IMR-90 (cell line): ENCODE results near the gene OR52N5. TPM values are rescaled to one million over a fixed set of nuclear protein-coding genes. Genes with fewer than 3 reads are reported as not detected.

ENCODE experiments used
- ATAC-seq: fragments of 200-7000 bp; cut with Tn5 transposase; 2 replicates; pipeline ENCODE4 v1.9.1; 2020; ENCODE audit warnings: low read depth, mild to moderate bottlenecking, moderate library complexity
- BruUV-seq: library from RNA; stranded (reverse); fragments of 400-500 nt; replicated peaks from 2 replicates; lab custom pipeline; 2021; lab: Mats Ljungman, UMichigan
- CTCF ChIA-PET: fragments of 300-600 bp; formaldehyde crosslinking; extraction: SDS; loops from one replicate; lab custom pipeline; 2021; ENCODE audit warnings: antibody characterized with exemption; lab: Yijun Ruan, JAX
- POLR2A ChIA-PET: fragments of 300-600 bp; sonication (Branson Sonifier 250); formaldehyde crosslinking; loops from one replicate; lab custom pipeline; 2022; ENCODE audit warnings: antibody characterized with exemption; ENCODE audit not compliant: unreplicated experiment; lab: Charles Lee
- DNase-seq: peaks from one replicate; pipeline ENCODE4 v3.0.0; 2013
- H2AFZ ChIP-seq: replicated peaks from 2 replicates; pipeline ENCODE3; 2013; ENCODE audit warnings: low read length, mild to moderate bottlenecking; ENCODE audit not compliant: poor library complexity
- H2AK5ac ChIP-seq: 2 replicates; pipeline ENCODE4 v1.6.1; 2013; ENCODE audit warnings: low read depth, low read length, inconsistent platforms
- H2AK9ac ChIP-seq: replicated peaks from 2 replicates; pipeline ENCODE3; 2013; ENCODE audit warnings: mild to moderate bottlenecking, low read depth, low read length, moderate library complexity; ENCODE audit not compliant: poor library complexity
- H2BK120ac ChIP-seq: 2 replicates; pipeline ENCODE4 v1.6.1; 2013; ENCODE audit warnings: low read depth, low read length, inconsistent platforms
- H2BK15ac ChIP-seq: 3 replicates; pipeline ENCODE4 v1.6.1; 2013; ENCODE audit warnings: low read depth, low read length, inconsistent platforms
- H2BK20ac ChIP-seq: 2 replicates; pipeline ENCODE4 v1.6.1; 2013; ENCODE audit warnings: low read depth, mild to moderate bottlenecking, inconsistent platforms, low read length, moderate library complexity
- H2BK5ac ChIP-seq: 2 replicates; pipeline ENCODE4 v1.6.1; 2013; ENCODE audit warnings: mild to moderate bottlenecking, low read depth, low read length, inconsistent platforms; ENCODE audit not compliant: poor library complexity, severe bottlenecking
- H3K14ac ChIP-seq: replicated peaks from 2 replicates; pipeline ENCODE4 v1.6.1; 2013; ENCODE audit warnings: low read depth, low read length, inconsistent platforms
- H3K18ac ChIP-seq: 2 replicates; pipeline ENCODE4 v1.6.1; 2013; ENCODE audit warnings: low read depth, low read length, control low read depth
- H3K23ac ChIP-seq: 2 replicates; pipeline ENCODE4 v1.6.1; 2013; ENCODE audit warnings: low read depth, low read length, inconsistent platforms
- H3K27ac ChIP-seq: 2 replicates; pipeline ENCODE4 v1.5.1; 2013; ENCODE audit warnings: mild to moderate bottlenecking, control low read depth, low read length; ENCODE audit not compliant: insufficient read depth
- H3K27me3 ChIP-seq: 2 replicates; pipeline ENCODE4 v1.6.1; 2013; ENCODE audit warnings: low read length; ENCODE audit not compliant: control insufficient read depth, insufficient read depth
- H3K36me3 ChIP-seq: 2 replicates; pipeline ENCODE4 v1.6.1; 2013; ENCODE audit warnings: low read length, mixed read lengths; ENCODE audit not compliant: control insufficient read depth, insufficient read depth
- H3K4ac ChIP-seq: 2 replicates; pipeline ENCODE4 v1.6.1; 2013; ENCODE audit warnings: low read depth, low read length, inconsistent platforms
- H3K4me1 ChIP-seq: 2 replicates; pipeline ENCODE4 v1.6.1; 2013; ENCODE audit warnings: low read length, mixed read lengths; ENCODE audit not compliant: control insufficient read depth, insufficient read depth
- H3K4me2 ChIP-seq: 2 replicates; pipeline ENCODE4 v1.6.1; 2013; ENCODE audit warnings: low read depth, mild to moderate bottlenecking, control low read depth, low read length, moderate library complexity
- H3K4me3 ChIP-seq: 2 replicates; pipeline ENCODE4 v1.5.1; 2013; ENCODE audit warnings: low read depth, mild to moderate bottlenecking, control low read depth, low read length, moderate library complexity; ENCODE audit not compliant: insufficient read depth
- H3K56ac ChIP-seq: 2 replicates; pipeline ENCODE4 v1.6.1; 2013; ENCODE audit warnings: low read length, inconsistent platforms; ENCODE audit not compliant: insufficient read depth; ENCODE audit errors: extremely low read depth
- H3K79me1 ChIP-seq, 2 experiments: 2 replicates each; pipeline ENCODE4 v1.6.1; 2013; ENCODE audit warnings: low read length in 2 of 2, inconsistent platforms in 1 of 2, low read depth in 1 of 2
- H3K9ac ChIP-seq: 2 replicates; pipeline ENCODE4 v1.6.1; 2013; ENCODE audit warnings: low read depth, low read length, control low read depth
- H3K9me1 ChIP-seq: 2 replicates; pipeline ENCODE4 v1.6.1; 2013; ENCODE audit warnings: low read length, inconsistent platforms; ENCODE audit not compliant: insufficient read depth
- H3K9me3 ChIP-seq: 2 replicates; pipeline ENCODE4 v1.6.1; 2013; ENCODE audit warnings: low read length; ENCODE audit not compliant: control insufficient read depth, insufficient read depth
- H4K20me1 ChIP-seq: 2 replicates; pipeline ENCODE4 v1.6.1; 2013; ENCODE audit warnings: low read length, inconsistent platforms; ENCODE audit not compliant: insufficient read depth
- H4K5ac ChIP-seq: 2 replicates; pipeline ENCODE4 v1.6.1; 2013; ENCODE audit warnings: mild to moderate bottlenecking, low read depth, low read length, control low read depth
- H4K8ac ChIP-seq, 2 experiments: 2 replicates each; pipeline ENCODE4 v1.6.1; 2013; ENCODE audit warnings: low read depth in 2 of 2, low read length in 2 of 2, control low read depth in 1 of 2, inconsistent platforms in 1 of 2
- H4K91ac ChIP-seq: 2 replicates; pipeline ENCODE4 v1.6.1; 2013; ENCODE audit warnings: low read depth, low read length, inconsistent platforms; ENCODE audit not compliant: insufficient read depth
- BHLHE40 ChIP-seq: fragments of 150-350 bp; IDR thresholded peaks from 2 replicates; pipeline ENCODE4 v1.6.1; 2016; ENCODE audit warnings: mild to moderate bottlenecking, low read depth, low read length
- MAFK ChIP-seq: IDR thresholded peaks from 2 replicates; pipeline ENCODE4 v1.6.1; 2012; ENCODE audit warnings: low read depth, low read length, improper control_type of control experiment
- MAZ ChIP-seq: IDR thresholded peaks from 2 replicates; pipeline ENCODE4 v1.6.1; 2012; ENCODE audit warnings: low read depth, mild to moderate bottlenecking, low read length, improper control_type of control experiment, moderate library complexity, borderline replicate concordance
- POLR2A ChIP-seq: IDR thresholded peaks from 2 replicates; pipeline ENCODE4 v1.6.1; 2012; ENCODE audit warnings: mild to moderate bottlenecking, low read depth, low read length
- RAD21 ChIP-seq: IDR thresholded peaks from 2 replicates; pipeline ENCODE4 v1.6.1; 2012; ENCODE audit warnings: low read length, improper control_type of control experiment
- RFX5 ChIP-seq: IDR thresholded peaks from 2 replicates; pipeline ENCODE4 v1.8.0; 2012; ENCODE audit warnings: low read depth, mild to moderate bottlenecking, low read length, moderate library complexity
- SMC3 ChIP-seq: fragments of 150-350 bp; IDR thresholded peaks from 2 replicates; pipeline ENCODE4 v1.6.1; 2016; ENCODE audit warnings: low read depth, mild to moderate bottlenecking, antibody characterized with exemption, low read length, moderate library complexity
- WGBS, 2 experiments: methylation state at CpG; one replicate each; pipeline versions ENCODE4 v1.1.5 to v1.1.7; 2013; ENCODE audit warnings: missing lambda C conversion rate in 2 of 2; ENCODE audit not compliant: insufficient read length in 1 of 2; ENCODE audit errors: extremely low coverage in 2 of 2; 5-methylcytosine and 5-hydroxymethylcytosine counted together
- dilution Hi-C: fragments of 300-500 bp; cut with HindIII; formaldehyde crosslinking; loops from one replicate; pipeline ENCODE4 v1.14.3; 2018; ENCODE audit warnings: low sequenced_read_pairs; ENCODE audit not compliant: unreplicated experiment
- in situ Hi-C: fragments of 300-500 bp; cut with MboI; formaldehyde crosslinking; loops from 3 replicates; pipeline ENCODE4 v1.14.3; 2019; ENCODE audit warnings: low sequenced_read_pairs, inconsistent platforms, mixed read lengths
- intact Hi-C: fragments of 100-400 bp; cut with micrococcal nuclease; formaldehyde crosslinking; loops from 2 replicates; pipeline ENCODE4 v1.10.0; 2022
- polyA plus RNA-seq, 3 experiments: library from polyadenylated mRNA; depleted of rRNA; stranded (reverse); fragments of >200 nt; gene quantifications; 2 replicates each; pipeline ENCODE4 v1.2.3, GENCODE V29; 2012; ENCODE audit warnings: low replicate concordance in 1 of 3
- total RNA-seq: library from RNA; depleted of rRNA; stranded (reverse); fragments of >200 nt; gene quantifications from 2 replicates; pipeline ENCODE4 v1.2.3, GENCODE V29; 2012
- TF ChIP-seq, protein P1 (sequence below): conservative IDR thresholded peaks from 2 replicates; pipeline ENCODE4 v1.5.1; 2012; ENCODE audit warnings: mild to moderate bottlenecking, low read depth, low read length, improper control_type of control experiment
- TF ChIP-seq, protein P2 (sequence below): fragments of 150-350 bp; IDR thresholded peaks from 2 replicates; pipeline ENCODE4 v1.6.1; 2016; ENCODE audit warnings: low read depth, mild to moderate bottlenecking, low read length, moderate library complexity, borderline replicate concordance

The OR52N5 gene
- total and polyA plus RNA-seq, 2 of the 4 experiments (the other 2 are of a cell fraction), result not detected

DNA sequence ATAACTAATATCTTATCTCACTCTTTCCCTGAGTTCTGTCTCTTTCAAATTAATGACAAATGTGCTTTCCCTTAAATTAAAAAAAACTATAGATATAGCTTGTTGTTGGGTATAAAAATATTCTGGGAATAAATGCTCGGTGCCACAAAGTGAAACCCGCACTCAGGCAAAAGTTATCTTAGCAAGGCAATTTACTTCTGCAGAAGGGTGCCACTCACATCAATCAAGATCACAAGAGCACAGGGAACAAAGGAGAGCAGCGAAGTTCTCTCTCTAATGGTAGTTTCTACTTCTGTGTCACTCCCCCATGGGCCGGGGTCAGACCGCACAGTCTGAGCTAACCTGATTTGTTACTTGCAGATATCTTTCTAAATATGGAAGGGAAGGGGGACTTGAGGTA lies 20.8 kb upstream of the OR52N5 start:
- TF ChIP-seq RAD21 (no peak), BHLHE40 (no peak), POLR2A (no peak), MAZ (no peak), SMC3 (no peak), MAFK (no peak), RFX5 (no peak)
- TF ChIP-seq, protein P1, sequence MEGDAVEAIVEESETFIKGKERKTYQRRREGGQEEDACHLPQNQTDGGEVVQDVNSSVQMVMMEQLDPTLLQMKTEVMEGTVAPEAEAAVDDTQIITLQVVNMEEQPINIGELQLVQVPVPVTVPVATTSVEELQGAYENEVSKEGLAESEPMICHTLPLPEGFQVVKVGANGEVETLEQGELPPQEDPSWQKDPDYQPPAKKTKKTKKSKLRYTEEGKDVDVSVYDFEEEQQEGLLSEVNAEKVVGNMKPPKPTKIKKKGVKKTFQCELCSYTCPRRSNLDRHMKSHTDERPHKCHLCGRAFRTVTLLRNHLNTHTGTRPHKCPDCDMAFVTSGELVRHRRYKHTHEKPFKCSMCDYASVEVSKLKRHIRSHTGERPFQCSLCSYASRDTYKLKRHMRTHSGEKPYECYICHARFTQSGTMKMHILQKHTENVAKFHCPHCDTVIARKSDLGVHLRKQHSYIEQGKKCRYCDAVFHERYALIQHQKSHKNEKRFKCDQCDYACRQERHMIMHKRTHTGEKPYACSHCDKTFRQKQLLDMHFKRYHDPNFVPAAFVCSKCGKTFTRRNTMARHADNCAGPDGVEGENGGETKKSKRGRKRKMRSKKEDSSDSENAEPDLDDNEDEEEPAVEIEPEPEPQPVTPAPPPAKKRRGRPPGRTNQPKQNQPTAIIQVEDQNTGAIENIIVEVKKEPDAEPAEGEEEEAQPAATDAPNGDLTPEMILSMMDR, result no peak
- TF ChIP-seq, protein P2, sequence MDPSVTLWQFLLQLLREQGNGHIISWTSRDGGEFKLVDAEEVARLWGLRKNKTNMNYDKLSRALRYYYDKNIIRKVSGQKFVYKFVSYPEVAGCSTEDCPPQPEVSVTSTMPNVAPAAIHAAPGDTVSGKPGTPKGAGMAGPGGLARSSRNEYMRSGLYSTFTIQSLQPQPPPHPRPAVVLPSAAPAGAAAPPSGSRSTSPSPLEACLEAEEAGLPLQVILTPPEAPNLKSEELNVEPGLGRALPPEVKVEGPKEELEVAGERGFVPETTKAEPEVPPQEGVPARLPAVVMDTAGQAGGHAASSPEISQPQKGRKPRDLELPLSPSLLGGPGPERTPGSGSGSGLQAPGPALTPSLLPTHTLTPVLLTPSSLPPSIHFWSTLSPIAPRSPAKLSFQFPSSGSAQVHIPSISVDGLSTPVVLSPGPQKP, result no peak
- ATAC-seq, result no peak

More for the DNA sequence above, 20.8 kb upstream of the OR52N5 start:
- Histone ChIP-seq H3K4ac (no peak overlapping the region), H3K27me3 (peaks cover 5% of the 10 kb centered on the region), H3K9me3 (no peaks in the 10 kb centered on the region), H4K8ac (no peak overlapping the region), H3K56ac (no peak overlapping the region), H3K79me1 (no peaks in the 10 kb centered on the region), H3K23ac (no peak overlapping the region), H2AK5ac (no peak overlapping the region), H2BK20ac (no peak overlapping the region), H4K5ac (no peak overlapping the region), H3K9me1 (no peaks in the 10 kb centered on the region), H3K4me2 (no peak overlapping the region), H3K27ac (no peak overlapping the region), H2BK5ac (no peak overlapping the region), H3K18ac (no peak overlapping the region), H3K14ac (no peak overlapping the region), H2AK9ac (no peak overlapping the region), H3K4me3 (no peak overlapping the region), H3K4me1 (no peaks in the 10 kb centered on the region), H4K20me1 (no peaks in the 10 kb centered on the region), H3K36me3 (no peaks in the 10 kb centered on the region), H2BK15ac (no peak overlapping the region), H4K91ac (no peak overlapping the region), H3K9ac (no peak overlapping the region), H2AFZ (no peak overlapping the region), H2BK120ac (no peak overlapping the region)
- ChIA-PET CTCF (no interaction called here), POLR2A (no interaction called here)
- dilution Hi-C loops, result no loop called here
- WGBS, 2 experiments, result no CpG with 5 or more reads among the region's 5 CpGs
- intact Hi-C loops, result loop anchor here (10.0 kb wide), 1 partner anchor 1619 kb away; no protein-coding TSS in a partner anchor
- in situ Hi-C loops, result loop anchor here (5.0 kb wide), 1 partner anchor 327 kb away; no protein-coding TSS in a partner anchor
- no TSS peak for BruUV-seq
- DNase-seq, result no peak
